B cell (primary cell): Measurements from ENCODE around the gene ECD.

Experiments
- CTCF ChIP-seq: fragments of 200-600 bp; IDR thresholded peaks from one replicate; pipeline ENCODE4 v1.8.0; 2022; ENCODE audit warnings: antibody characterized with exemption, mild to moderate bottlenecking
- EZH2 ChIP-seq: IDR thresholded peaks from 2 replicates; pipeline ENCODE4 v1.6.1; 2012; ENCODE audit warnings: borderline replicate concordance, low read depth, mild to moderate bottlenecking, moderate library complexity, low read length; ENCODE audit not compliant: insufficient read depth, poor library complexity, severe bottlenecking

DNA sequence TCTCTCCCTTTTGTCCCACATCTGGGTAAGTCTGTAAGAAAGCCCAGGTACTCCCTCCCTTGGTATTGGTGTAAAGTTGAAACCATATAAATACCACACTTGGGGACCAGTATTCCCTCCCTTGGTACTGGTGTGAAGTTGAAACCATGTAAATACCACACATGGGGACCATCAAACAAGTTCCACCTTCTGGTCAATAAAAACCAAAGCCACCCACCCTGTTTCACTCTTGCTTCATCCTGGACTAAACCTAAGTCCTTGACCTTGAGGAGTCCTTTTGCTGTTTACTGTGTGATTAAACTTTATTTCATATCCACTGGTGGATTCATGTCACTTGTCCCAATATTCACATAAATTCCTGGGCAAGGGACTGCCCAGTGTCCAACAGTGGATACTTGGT lies 79.5 kb downstream of the ECD start:
- TF ChIP-seq CTCF (no peak), EZH2 (no peak)
